Retinal pigment epithelial cell (primary cell): Measurements from ENCODE around the gene MYBPH.

ENCODE experiments used
- DNase-seq: peaks from one replicate; pipeline ENCODE4 v3.0.0-alpha.2; 2010; ENCODE audit warnings: low read depth
- H3K4me3 ChIP-seq: 2 replicates; pipeline ENCODE4 v1.5.1; 2011; ENCODE audit warnings: mild to moderate bottlenecking, low read length, control low read depth, moderate library complexity
- TF ChIP-seq, protein P1 (sequence below): conservative IDR thresholded peaks from 2 replicates; pipeline ENCODE4 v1.5.1; 2011; ENCODE audit warnings: low read depth, low read length, control low read depth, inconsistent platforms

Gene MYBPH

DNA sequence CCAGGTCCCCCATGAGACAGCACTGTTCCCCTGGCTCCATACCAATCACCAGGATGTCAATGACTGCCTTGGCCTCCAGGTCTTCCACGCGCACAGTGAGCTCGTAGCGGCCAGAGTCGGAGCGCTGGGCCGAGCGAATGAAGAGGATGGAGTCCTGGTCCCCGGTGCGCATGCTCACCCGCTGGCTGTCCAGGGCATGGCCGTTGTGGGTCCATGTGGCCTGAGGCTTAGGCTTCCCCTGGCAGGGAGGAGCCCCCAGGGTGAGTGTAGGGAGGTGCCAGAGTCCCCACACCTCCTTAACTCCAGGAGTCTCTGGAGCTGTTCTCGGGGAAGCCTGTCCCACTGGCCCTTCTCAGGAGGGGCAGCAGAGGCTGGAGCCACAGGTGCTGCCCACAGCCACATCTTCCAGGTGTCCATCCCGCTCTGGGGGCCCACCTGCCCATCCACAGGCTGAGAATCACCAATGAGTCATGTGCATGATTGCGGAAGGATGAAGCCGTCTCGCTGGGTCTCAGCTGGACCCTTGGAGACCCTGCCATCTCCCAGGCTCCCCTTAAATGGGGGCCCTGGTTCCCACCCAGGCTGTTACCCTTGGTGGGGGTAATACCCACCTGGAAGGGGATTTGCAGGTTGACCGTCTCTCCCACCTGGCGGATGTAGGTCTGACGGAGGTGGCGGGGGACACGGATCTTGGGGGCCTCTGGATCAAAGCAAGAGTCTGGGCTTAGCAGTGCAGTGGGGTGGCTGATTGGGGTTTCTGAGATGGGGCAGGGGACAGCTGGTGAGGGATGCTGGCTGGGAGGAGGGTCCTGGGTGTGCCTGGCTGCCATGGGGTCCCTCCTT, 4.1 kb downstream of the MYBPH start:
- no peak overlapping the region for H3K4me3 ChIP-seq
- TF ChIP-seq, protein P1, sequence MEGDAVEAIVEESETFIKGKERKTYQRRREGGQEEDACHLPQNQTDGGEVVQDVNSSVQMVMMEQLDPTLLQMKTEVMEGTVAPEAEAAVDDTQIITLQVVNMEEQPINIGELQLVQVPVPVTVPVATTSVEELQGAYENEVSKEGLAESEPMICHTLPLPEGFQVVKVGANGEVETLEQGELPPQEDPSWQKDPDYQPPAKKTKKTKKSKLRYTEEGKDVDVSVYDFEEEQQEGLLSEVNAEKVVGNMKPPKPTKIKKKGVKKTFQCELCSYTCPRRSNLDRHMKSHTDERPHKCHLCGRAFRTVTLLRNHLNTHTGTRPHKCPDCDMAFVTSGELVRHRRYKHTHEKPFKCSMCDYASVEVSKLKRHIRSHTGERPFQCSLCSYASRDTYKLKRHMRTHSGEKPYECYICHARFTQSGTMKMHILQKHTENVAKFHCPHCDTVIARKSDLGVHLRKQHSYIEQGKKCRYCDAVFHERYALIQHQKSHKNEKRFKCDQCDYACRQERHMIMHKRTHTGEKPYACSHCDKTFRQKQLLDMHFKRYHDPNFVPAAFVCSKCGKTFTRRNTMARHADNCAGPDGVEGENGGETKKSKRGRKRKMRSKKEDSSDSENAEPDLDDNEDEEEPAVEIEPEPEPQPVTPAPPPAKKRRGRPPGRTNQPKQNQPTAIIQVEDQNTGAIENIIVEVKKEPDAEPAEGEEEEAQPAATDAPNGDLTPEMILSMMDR, result no peak
- no peak for DNase-seq

DNA sequence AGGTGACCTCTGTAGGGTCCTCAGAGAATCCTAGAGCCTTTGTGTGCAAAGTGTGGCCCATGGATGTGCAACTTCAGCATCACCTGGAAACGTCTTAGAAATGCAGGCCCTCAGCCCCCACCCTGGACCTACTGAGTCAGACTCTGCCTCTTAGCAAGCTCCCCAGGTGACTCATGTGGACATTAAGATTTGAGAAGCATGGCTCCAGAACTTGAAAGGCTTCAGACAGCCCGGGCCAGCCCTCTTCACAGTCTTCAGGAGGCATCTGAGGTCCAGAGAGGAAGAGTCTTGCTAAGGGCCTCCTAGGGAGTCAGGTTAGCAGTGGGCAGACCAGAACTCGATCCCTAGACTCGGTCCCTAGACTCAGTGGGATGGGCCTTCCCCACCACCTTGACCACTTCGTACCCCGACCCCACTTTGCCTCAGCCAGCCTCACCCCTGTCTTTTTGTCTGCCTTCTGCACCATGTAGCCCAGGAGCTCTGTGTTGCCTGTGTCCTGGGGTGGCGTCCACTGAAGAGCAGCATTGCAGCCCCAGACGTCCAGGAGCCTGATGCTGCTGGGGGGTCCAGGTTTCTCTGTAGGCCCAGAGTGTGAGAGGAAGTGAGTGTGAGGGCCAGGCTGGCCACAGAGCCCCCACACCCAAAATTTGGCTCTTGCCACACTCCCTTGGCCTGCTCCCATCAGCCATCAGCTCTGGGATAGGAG, 4.8 kb downstream of the MYBPH start:
- H3K4me3 ChIP-seq, result no peak overlapping the region
- TF ChIP-seq, protein P1, result no peak
- no peak for DNase-seq

DNA sequence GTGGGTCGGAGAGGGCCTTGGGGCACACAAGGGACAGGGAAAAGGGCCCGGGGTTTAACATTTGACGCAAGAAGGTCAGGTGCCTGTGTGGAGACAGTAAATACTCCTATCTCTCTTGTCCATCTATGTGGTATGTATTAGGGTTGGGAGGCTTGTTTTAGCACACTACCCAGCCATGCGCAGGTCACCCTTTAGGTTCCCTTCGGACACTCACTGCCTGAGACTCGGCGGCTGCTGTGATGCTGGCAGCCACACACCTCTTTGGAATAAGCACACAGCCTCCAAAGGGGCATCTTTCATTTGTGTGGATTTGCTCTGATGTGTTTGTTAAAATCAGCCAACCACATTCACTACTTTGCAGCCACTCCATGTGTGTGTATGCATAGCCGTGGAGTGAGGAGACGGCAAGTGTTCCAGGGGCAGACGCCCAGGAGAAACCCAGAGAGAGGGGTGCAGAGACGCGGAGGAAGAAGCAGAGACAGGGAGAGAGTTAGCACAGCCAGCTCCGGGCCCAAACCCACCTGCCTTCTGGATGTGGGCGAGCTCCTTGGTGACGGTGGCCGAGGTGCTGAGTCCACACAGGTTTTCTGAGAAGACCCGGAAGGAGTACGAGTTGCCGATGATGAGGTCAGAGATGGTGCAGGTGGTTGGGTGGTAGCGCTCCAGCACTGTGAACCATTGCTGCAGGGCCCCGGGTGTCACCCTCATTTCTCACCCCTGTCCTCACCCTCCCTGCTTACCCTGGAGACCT, 5.7 kb downstream of the MYBPH start:
- no peak for DNase-seq
- TF ChIP-seq, protein P1, result no peak

DNA sequence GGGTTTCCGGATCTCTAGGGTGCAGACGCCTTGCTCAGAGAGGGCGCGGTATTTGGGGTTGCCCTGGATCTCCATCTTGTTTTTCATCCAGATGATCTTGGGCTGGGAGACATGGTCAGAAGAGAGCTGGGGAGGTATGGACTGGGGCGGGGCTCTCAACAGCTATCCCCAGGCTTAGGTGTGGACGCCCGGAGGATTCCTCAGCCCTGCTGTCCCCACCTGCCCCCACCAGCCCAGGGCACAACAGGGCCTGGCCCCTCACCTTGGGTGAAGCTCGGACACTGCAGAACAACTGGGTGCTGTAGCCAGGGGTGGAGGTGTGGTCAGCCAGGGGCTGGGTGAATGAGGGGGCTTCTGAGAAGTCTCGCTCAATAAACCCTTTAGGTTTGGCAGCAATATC, 6.6 kb downstream of the MYBPH start:
- TF ChIP-seq, protein P1, result no peak
- no peak for DNase-seq
- H3K4me3 ChIP-seq, result no peak overlapping the region

More for the DNA sequence above, 5.7 kb downstream of the MYBPH start:
- no peak overlapping the region for H3K4me3 ChIP-seq

- no peak overlapping the region for H3K4me3 ChIP-seq
- DNase-seq, result no peak
- TF ChIP-seq, protein P1, result no peak
These were observed 7.3 kb downstream of the MYBPH start for GRCh38 chr1:203168256-203168786.

DNA sequence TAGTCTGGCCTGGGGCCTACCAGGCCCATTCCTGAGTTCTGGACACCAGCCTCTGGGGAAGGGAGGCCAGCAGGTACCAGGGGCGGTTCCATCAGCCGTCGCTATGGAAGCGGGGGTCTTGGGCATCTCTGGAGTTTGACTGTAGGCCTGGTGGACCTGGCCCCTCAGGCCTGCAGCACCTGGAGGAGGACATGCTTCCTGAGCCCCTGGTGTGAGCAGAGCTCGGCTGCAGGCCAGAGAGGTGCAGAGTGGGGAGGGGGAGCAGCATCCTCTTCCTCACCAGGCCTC, 7.8 kb downstream of the MYBPH start:
- TF ChIP-seq, protein P1, result no peak
- H3K4me3 ChIP-seq, result no peak overlapping the region
- no peak for DNase-seq
